Stimulated activated CD8-positive, alpha-beta memory T cell treated with anti-CD3 and anti-CD28 coated beads, Interleukin-7, amount 100 ng/mL, for 48 hours (primary cell): ENCODE measurements around the gene MPP2.
"Not testable (repeated sequence)": the region's sequence is repeated elsewhere in the genome, so short reads cannot be mapped to it uniquely, and the experiment has no call there.

Source experiments
- DNase-seq, 2 donors: peaks; one replicate each; pipeline ENCODE4 v3.0.0-alpha.2; 2020; ENCODE audit warnings: low read depth in 1 of 2; ENCODE audit errors: extremely low read depth in 1 of 2

Gene MPP2

DNA sequence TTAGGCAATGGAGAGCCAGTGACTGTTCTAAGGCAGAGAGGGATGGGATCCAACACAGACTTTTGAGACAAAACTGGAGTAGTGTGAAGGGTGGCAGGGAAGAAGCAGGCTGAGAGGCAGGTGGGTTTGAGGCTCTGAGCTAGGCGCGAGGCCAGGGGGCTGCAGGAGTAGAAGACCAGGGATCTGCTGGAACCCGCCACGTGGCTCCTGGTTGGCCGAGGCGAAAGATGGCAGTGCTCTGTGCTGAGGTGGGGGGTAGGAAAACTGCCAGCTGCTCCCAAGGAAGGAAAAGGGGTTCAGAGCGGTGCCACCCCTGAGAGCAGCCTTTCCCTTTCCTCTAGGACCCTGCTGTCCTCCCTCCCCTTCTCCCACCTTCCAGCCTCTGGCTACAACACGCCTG lies 54.8 kb downstream of the MPP2 start:
- DNase-seq = no peak

- no peak for DNase-seq
Observed at GRCh38 chr17:43849116-43849515, 58.2 kb downstream of the MPP2 start.

GRCh38 chr17:43848601-43849000 lies 58.7 kb downstream of the MPP2 start:
- DNase-seq = no peak

DNA sequence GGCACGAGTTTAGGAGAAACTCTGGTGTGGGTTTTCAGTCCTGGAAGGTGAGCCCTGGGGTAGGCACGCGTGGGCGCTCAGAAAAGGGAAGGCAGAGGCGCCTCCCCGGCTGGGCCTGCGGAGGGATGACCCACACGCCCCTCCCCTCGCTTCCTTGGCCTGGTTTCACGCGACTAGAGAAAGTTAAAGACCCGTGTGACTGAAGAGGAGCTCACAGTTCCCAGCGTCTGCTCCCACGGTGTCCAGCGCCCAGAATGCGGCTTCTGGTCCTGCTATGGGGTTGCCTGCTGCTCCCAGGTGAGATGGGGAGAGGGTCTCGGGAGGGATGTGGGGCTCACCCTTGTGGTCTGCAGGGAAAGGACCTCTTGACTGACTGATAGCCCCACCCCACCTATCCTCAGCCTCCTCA lies 60.4 kb downstream of the MPP2 start, which contains the start of gene CD300LG:
CD300LG (plus strand) TSS at position 214 of the 409 bp plus-strand sequence; CDS start at position 255, 41 bp downstream.
- DNase-seq = no peak

- DNase-seq = peak; percentile 51 to 62
Observed at GRCh38 chr17:43846221-43846712, 61.1 kb downstream of the MPP2 start.

DNA sequence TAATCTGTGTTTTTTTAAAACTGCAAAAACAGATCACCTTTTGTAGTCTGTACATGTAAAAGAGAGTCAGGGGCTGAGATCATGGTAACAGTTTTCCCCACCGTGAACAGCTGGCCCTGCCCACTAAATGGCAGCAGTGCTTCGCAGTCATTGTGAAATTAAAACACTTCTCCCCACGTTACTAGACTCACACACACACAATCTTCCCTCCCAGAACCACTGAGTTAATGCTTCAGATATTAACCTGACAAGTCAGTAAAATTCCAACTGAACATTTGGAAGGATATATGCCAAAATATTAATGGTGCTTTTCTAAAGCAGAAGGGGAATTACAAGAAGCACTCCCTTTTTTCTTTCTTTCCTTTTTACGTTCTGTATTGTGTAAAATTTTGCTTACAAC lies 61.6 kb downstream of the MPP2 start:
- no peak for DNase-seq

DNA sequence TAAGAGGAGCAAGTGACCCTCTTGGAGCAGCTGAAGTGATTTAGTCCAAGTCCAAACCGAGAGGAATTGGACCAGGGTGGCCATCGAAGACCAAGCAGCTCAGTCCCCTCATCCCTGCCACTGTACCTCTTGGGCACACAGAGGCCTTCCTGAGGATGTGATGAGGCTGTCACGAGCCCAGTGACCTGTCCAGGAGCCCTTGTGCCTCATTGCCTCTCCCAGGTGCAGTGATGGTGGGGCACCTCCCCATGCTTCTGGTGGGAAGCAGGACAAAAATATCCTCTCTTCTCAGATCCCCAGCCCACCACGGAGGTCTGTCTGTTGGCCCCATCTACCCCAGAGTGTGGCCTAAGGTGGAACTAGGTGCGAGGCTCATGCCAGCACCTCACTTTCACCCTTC lies 63.1 kb downstream of the MPP2 start:
- no peak for DNase-seq

DNA sequence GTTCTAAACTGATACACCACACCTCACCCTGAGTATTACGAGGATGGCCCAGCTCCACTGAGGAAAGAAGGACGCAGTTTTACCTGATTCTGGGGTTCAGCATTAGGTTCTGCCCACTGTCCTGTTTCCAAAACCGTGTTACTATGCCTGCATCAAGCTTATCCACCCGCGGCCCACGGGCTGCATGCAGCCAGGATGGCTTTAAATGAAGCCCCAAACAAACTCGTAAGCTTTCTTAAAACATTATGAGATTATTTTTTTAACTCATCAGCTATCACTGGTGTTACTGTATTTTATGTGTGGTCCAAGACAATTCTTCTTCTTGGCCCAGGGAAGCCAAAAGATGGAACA lies 64.4 kb downstream of the MPP2 start:
- no peak for DNase-seq

DNA sequence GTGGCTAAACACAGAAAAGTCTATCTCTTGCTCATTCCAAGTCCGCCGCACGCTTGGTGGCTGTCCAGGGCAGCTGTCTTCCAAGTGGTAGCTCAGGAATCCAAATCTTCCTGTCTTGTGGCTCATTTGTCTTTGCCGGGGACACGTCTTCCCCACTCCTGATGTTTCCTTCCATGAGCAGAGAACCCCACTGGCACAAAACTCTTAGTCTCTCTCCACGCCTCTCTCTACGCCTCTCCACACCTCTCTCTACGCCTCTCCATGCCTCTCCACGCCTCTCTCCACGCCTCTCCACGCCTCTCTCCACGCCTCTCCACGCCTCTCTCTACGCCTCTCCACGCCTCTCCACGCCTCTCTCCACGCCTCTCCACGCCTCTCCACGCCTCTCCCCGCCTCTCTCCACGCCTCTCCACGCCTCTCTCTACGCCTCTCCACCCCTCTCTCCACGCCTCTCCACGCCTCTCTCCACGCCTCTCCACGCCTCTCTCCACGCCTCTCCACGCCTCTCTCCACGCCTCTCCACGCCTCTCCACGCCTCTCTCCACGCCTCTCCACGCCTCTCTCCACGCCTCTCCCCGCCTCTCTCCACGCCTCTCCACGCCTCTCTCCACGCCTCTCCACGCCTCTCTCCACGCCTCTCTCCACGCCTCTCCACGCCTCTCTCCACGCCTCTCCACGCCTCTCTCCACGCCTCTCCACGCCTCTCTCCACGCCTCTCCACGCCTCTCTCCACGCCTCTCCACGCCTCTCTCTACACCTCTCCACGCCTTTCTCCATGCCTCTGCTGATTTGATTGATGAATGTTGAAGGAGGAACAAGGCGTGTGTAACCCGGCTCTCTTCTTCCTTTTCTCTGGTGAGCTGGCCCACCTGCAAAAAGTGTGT lies 65.0 kb downstream of the MPP2 start:
- not testable (repeated sequence) for DNase-seq

DNA sequence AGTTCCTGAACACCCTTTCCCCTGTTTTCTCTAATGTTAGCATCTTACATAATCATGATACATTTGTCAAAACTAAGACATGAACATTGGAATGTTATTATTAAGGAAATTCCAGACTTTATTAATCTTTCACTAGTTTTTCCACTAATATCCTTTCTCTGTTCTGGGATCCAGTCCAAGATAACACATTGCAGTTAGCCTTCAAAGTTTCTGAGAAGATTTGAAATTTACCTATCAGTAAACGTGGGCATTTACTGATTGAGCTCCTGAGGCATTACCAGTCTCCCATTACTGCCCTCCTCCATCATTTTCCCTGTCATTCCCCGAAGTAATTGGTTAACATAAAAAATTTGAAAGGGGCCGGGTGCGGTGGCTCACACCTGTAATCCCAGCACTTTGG lies 66.1 kb downstream of the MPP2 start:
- no peak for DNase-seq

GRCh38 chr17:43840814-43841213 lies 66.5 kb downstream of the MPP2 start:
- no peak for DNase-seq

- no peak for DNase-seq
Observed at GRCh38 chr17:43839670-43840108, 67.6 kb downstream of the MPP2 start.

DNA sequence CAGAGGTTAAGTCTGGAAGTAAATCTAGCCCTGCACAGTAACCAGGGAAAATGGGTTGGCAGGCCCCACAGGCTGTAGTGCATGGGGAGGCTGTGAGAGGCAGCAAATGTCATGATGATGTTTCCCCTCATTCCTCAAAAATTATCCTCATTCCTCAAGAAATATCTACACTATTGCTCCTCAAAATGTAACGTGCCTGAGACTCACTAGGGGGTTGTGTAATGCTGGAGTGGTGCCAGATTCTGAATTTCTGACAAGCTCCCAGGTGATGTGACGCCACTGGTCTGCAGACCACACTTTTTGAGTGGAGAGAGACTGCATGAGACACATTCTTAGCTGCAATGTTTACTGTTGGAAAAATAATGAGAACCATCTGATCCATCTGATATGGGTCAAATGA lies 73.2 kb downstream of the MPP2 start:
- no peak for DNase-seq

GRCh38 chr17:43832976-43833829 lies 74.1 kb downstream of the MPP2 start, which contains the start of gene MPP3:
Gene MPP3, minus strand, starts transcription at chr17:43833146. Its CDS starts 1,240 bp downstream, at chr17:43831906.
- DNase-seq = no peak

DNA sequence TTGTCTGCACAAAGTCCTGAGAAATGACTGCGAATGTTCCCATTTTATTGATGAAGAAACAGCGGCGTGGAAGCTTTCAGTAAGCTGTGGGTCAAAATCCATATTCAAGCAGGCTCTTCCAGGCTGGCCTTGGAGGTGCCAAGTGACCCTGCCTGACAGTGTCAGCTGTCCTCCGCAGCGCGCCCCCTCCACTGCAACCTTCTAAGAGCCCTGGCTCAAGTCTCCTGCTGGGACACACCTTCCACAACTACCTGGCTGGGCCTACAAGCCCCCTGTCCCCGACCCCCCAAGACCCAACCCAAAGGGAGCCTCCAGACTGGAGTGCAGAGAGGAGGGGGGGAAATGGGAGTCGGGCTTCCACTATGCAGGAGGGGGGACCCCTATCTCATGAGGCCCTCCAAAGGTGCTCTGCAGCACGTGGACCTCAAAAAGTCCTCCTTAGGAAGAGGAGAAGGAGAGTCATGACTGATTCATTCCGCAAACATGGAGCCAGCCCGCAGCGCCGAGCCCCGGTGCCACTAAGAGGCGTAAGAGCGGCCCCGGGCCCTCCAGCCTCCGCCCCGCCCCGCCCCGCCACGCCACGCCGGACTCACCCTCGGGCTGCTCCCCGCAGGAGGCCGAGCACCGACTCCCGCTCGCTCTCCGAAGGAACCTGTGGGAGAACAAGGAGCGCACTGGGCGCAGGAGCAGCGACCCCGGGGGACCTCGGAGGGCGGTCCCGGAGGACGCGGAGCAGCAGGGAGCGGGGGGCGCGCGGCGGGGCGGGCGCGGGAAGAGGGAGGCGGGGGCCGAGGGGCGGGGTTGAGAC lies 75.0 kb downstream of the MPP2 start:
- no peak for DNase-seq

GRCh38 chr17:43831633-43832032 lies 75.7 kb downstream of the MPP2 start:
- DNase-seq = no peak

GRCh38 chr17:43830510-43831140 lies 76.7 kb downstream of the MPP2 start:
- no peak for DNase-seq

DNA sequence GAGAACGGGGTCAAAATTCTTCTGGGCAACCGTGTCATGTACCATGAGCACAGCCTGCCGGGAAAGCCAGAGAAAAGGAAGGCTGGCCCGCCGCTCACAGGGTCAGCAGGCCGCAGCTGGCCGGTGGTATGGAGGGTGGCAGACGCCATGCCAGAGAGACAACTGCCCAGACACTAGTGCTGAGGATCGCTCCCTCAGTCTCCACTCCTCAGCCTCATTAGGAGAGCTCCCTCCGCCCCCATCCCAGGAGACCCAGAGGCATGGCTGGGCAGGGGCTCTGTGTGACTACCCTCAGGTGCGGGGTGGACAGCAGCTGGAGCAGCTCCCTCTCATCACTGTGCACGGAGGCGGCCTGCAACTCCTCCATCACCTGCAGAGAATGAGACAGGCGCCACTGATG lies 77.6 kb downstream of the MPP2 start:
- DNase-seq = no peak

GRCh38 chr17:43827596-43827995 lies 79.7 kb downstream of the MPP2 start:
- no peak for DNase-seq

DNA sequence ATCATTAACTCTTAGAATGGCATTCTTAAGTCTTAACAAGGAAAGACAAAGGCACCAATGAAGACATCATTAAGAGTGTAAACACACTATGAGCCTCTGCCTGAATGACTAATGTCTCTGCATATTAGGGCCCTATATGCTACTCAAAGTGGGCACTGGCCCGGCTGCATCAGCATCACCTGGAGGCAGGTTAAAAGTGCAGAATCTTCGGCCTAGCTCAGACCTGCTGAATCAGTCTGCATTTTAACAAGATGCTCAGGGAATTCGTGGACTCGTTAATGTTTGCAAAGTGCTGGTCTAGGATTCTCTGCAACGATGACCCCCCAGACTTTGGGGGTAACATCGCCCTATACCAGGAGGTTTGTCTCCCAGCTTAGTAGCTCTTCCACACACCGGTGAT lies 81.1 kb downstream of the MPP2 start:
- no peak for DNase-seq
